Fibroblast of the conjunctiva (primary cell): ENCODE results near the gene FXYD3.
A peak's percentile ranks its signal among the peaks of the same experiment; 100 is the strongest.
"Not testable (repeated sequence)": the region's sequence is repeated elsewhere in the genome, so short reads cannot be mapped to it uniquely, and the experiment has no call there.

ENCODE experiments used
- DNase-seq: peaks from one replicate; pipeline ENCODE4 v3.0.0-alpha.2; 2010; ENCODE audit warnings: low read depth

The FXYD3 gene

DNA sequence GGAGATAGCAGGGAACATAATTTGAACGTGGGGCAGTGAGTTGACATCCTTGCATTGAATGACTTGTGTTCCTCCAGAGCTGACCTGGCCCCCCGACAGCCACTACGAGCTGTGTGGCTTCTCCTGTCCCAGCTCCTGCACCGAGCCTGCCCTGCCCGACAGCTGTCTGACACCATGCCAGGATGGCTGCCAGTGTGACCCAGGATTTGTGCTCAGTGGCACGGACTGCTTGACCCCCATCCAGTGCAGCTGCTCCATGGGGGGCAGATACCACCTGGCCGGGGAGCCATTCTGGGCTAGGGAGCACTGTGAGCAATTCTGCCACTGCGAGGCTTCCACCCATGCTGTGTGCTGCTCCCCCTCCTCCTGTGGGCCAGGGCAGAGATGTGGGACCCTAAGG is 29.2 kb upstream of the FXYD3 start:
- no peak for DNase-seq

GRCh38 chr19:35087393-35087792 is 28.2 kb upstream of the FXYD3 start:
- DNase-seq = no peak

- peak; percentile 37 for DNase-seq
Measured at GRCh38 chr19:35088131-35088913, 27.3 kb upstream of the FXYD3 start.

DNA sequence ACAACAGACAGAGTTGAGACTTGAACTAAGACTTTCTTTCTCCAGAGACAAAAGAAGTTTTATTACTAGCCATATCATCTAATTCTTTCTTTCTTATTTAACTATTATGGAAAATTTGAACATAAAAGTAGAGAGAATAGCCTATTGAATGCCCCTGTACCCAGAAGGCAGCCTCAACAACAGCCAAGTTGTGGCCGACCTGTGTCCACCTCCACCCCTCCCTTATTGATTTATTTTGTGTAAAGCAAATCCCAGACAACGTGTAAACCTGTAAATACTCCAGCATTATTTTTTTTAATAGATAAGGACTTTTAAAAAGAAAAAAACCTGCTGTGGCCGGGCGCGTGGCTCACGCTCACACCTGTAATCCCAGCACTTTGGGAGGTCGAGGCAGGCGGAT is 26.1 kb upstream of the FXYD3 start:
- DNase-seq = no peak

DNA sequence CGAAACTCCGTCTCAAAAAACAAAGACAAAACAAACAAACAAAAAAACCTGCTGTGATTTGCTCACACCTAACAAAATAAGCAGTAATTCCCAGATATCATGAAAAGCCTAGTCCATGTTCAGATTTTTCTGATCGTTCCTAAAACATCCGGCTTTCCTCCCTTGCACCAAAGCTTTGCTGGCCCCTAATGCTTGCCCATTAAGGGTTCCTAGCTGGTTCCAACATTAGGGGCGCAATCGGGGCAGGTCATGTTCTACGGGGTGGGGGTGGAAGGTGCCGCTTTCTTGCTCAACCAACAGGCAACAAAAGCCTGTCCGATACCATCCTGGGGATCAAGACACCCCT is 25.5 kb upstream of the FXYD3 start:
- DNase-seq = no peak

DNA sequence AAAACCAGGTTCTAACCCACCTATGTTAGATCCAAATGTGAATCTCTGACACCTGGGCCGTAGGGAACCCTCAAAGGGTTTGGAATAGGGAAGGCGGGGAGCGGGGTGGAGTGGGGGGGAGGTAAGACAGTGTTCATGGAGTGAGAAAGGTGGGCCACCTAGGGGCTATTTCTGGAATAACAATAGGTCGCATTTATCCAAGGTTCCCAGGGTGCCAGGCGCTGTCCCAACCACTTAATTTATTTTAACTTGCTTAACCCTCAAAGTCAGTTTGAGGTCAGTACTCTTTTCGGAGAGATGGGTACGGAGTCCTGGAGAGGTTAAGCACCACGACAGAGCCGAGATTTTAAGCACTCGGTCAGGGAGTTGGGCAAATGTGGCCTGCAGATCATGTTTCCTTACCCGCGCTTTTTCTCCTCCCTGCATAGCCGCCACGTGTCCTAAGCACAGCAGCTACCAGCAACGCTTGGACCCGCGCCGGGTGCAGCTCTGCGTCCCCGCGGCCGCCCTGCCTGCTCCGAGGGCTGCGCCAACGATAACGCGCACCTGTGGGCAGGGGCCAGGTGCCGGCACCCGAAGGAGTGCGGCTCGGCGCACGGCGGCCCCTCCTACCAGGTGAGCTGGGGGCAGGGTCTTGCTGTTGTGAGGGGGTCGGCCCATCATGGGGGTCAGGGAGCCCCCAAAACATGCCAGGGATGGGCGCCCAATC is 25.0 kb upstream of the FXYD3 start:
- peak; percentile 26 for DNase-seq

DNA sequence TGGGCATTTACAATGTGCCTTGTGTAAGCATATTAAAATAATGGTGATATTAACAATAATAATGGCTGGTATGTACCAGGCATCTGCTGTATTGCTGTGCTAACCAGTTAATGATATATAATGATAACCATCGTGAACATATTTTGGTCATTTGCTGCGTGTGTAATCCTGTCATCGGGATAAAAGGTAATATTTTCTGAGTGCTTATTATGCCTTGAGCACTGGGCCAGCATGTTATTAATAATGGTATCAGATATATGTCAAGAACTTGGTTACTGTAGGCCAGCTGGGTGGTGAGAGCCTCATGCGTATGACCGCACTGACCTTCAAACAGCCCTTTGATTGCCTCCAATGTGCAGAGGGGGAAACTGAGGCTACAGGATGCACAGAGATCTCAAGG is 22.2 kb upstream of the FXYD3 start:
- DNase-seq = no peak

GRCh38 chr19:35093941-35094647 is 21.5 kb upstream of the FXYD3 start:
- no peak for DNase-seq

DNA sequence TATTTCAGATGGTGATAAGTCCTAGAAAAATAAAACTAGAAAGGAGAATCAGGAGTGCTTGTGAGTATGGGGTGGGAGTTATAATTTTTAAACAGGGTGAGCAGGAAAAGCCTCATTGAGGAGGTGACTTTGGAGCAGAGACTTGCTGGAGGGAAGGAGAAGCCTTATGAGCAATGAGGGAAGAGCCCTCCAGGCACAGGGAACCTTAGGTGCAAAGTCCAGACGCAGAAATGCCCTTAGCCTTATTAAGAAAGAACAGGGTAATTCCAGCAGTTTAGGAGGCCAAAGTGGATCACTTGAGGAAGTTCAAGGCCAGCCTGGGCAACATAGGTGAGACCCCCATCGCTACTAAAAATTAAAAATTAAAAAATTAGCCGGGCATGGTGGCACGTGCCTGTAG is 21.0 kb upstream of the FXYD3 start:
- no peak for DNase-seq

DNA sequence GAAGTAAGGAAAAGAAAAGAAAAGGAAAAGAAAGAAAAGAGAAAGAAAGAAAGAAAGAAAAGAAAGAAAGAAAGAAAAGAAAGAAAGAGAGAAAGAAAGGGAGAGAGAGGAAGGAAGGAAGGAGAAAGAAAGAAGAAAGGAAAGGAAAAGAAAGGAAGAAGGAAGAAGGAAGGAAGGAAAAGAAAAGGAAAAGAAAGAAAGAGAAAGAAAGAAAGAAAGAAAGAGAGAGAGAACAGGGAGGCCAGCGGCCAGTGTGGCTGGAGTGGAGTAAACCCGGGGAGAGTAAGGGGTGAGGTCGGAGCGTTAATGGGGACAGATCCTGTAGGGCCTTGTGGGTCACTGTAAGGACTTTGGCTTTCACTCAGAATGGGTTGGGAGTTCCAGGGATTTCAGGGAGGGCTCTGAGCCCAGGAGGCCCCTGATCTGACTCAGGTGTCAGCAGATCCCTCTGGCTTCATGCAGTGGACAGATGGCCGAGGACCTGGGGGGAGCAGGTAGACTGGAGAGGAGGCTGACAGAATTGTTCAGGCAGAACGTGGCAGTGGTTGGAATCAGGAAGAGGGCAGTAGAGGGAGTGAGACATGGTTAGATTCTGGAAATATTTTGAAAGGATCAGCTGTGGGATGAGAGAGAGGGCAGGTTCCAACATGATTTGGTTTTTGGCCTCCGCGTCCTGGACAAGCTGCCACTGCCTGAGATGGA is 19.8 kb upstream of the FXYD3 start:
- DNase-seq = no peak

DNA sequence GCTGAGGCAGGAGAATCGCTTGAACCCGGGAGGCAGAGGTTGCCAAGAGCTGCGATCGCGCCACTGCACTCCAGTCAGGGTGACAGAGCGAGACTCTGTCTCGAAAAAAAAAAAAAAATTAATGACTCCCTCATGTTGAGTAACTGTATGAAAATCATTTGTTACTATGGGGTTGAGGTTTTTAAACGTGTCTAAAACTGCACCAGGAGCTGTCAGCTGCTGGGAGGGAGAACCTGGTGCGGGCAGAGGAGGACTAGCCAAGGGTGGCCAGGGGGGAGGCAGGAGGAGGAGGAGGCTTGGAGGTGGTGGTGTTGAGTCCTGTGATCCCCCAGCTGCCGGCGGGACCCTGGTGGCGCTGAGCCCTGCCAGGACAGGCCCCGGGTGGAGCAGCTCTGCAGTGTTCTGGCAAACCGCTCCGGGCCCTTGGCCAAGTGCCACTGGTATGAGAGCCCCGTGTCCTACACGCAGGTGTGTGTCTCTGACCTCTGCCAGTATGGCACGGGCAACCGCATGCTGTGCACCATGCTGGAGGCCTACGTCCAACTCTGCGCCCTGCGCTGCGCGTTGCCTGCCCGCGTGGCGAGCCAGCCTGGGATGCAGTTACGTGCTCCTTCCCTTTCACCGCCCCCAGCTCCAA is 17.1 kb upstream of the FXYD3 start:
- DNase-seq = no peak

DNA sequence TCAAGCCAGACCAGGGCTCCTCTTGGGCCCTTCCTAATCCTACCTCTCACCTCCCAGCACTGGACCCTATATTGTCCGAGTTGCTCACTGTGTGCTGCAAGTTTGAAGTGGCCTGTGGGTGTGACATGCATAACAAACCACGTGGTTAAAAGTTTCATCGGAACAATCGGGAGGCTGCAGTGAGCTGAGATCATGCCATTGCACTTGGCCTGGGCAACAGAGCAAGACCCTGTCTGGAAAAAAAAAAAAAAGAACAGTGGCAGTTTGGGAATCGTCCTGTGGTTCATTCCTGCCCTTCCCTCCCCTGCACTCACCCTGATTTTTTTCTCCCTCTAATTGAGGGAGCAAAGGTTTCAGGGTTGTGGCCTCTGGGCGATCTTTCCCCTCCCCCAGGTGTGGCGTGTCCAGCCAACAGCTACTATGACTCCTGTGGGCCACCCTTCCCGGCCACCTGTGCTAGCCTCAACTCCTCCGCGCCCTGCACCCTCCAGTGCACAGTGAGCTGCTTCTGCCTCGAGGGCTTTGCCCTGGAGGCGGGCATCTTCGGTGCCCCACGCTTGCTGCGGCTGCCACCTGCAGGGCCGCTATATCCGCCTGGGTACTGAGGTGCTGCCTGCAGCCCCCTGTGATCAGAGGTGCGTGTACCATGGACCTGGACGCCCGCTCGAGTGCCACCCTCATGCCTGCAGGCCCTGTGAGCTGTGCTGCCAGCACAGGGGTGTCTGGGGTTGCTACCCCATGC is 16.3 kb upstream of the FXYD3 start:
- DNase-seq = no peak

DNA sequence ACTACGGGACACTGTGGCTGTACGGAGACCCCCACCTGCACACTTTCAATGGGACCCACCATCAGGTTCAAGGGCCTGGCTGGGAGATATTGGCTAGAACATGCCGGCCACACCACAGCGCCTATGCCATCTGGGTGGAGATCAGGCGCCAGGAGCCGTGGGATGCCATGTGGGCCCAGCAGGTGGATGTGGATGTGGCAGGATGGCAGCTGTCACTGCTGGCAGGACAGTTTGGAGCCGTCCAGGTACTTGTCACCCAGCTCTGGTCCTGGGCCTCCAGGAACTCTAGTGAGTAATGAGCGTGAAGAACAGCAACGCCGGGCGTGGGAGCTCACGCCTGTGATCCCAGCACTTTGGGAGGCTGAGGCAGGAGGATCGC is 15.7 kb upstream of the FXYD3 start:
- DNase-seq = no peak

GRCh38 chr19:35100588-35101533 is 14.8 kb upstream of the FXYD3 start:
- no peak for DNase-seq

- not testable (repeated sequence) for DNase-seq
Measured at GRCh38 chr19:35101949-35102348, 13.7 kb upstream of the FXYD3 start.

DNA sequence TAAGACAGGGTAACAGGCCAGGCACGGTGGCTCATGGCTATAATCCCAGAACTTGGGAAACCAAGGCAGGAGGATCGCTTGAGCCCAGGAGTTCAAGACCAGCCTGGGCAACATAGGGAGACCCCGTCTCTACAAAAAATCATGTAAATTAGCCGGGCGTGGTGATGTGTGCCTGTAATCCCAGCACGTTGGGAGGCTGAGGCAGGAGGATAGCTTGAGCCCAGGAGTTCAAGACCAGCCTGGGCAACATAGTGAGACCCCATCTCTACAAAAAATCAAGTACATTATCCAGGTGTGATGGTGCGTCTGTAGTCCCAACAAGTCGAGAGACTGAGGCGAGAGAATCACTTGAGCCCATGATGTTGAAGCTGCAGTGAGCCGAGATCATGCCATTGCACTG is 12.0 kb upstream of the FXYD3 start:
- DNase-seq = not testable (repeated sequence)

DNA sequence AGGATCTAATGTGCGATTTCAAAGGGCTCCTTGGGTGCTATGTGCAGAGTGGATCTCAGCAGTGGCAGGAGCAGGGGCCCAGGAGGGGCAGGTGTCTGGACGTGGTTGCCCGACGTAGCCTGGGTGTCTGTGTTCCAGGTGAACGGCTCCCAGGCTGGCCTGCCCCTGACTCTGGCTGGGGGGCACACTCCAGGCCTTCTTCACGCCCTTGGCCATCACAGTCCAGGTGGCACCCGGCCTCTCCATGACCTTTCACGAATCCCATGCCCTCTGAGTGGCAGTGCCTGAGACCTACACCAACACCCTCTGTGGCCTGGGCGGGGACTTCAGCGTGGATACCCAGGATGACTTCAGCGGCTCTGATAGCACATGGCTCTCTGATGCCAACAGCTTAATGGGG is 11.3 kb upstream of the FXYD3 start:
- DNase-seq = no peak

GRCh38 chr19:35105047-35105410 is 10.6 kb upstream of the FXYD3 start:
- DNase-seq = no peak

GRCh38 chr19:35105411-35106290 is 10.0 kb upstream of the FXYD3 start:
- DNase-seq = no peak

GRCh38 chr19:35106291-35106583 is 9.4 kb upstream of the FXYD3 start:
- DNase-seq = no peak
